Fibroblast of the aortic adventitia (primary cell): ENCODE measurements around the gene APC. TPM values are rescaled to one million over a fixed set of nuclear protein-coding genes. Genes with fewer than 3 reads are reported as not detected.
A peak's percentile ranks its signal among the peaks of the same experiment; 100 is the strongest.

Source experiments
- DNase-seq: peaks from one replicate; pipeline ENCODE4 v3.0.0-alpha.2; 2010; ENCODE audit warnings: low read depth
- H3K4me3 ChIP-seq: 2 replicates; pipeline ENCODE4 v1.5.1; 2011; ENCODE audit warnings: low read depth, mild to moderate bottlenecking, control low read depth, low read length, moderate library complexity
- CTCF ChIP-seq: IDR thresholded peaks from 2 replicates; pipeline ENCODE4 v1.5.1; 2011; ENCODE audit warnings: mild to moderate bottlenecking, low read length, control low read depth, inconsistent platforms; ENCODE audit not compliant: insufficient read depth
- total RNA-seq: library from RNA; depleted of rRNA; stranded (reverse); fragments of >200 nt; gene quantifications from 2 replicates; pipeline ENCODE4 v1.2.3, GENCODE V29; 2012; ENCODE audit warnings: low replicate concordance

Gene APC
- total RNA-seq, 1 donor: 61.7 TPM

GRCh38 chr5:112833971-112834370, 96.3 kb downstream of the APC start:
- TF ChIP-seq CTCF: no peak
- H3K4me3 ChIP-seq: no peak overlapping the region
- DNase-seq: no peak

- no peak for TF ChIP-seq CTCF
- no peak overlapping the region for H3K4me3 ChIP-seq
- DNase-seq: no peak
These were observed 106.8 kb downstream of the APC start for GRCh38 chr5:112844489-112844888.

DNA sequence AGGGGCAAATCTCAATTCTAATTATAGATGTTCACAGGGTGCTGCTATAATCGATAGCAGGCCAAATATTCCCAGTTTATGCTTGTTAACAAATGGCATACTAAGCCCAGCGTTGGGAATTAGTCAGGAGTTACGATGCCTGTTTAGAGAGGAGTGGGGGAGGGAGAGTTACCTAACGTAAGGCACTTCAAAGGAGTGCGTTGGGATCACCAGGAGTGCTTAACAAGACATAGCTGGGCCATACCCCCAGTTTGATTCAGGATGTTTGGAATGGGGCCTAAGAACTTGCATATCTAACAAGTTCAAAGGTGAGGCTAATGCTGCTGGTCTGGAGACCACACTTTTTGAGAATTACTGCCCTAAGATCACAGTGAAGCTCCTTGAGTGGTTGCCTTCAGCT, 108.9 kb downstream of the APC start:
- no peak for DNase-seq
- no peak for TF ChIP-seq CTCF
- no peak overlapping the region for H3K4me3 ChIP-seq

DNA sequence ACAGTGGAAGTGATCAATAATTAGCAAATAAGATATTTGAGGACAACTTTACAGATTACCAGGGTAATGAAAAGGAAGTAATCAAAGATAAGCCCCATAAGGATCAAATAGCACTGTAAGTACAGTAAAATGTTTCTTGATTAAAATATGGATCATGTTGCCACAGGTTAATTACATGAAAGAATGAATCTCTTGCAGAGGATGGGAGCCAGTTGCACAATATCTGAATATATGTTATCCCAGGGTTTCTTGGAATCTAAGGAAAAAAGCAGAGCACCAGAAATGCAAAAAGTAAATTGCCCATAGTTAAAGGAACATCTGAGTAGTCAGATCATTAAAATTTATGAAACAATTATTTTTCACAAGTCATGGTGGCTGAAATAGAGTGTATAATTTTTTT, 109.6 kb downstream of the APC start:
- no peak for DNase-seq
- TF ChIP-seq CTCF: no peak
- no peak overlapping the region for H3K4me3 ChIP-seq

- DNase-seq: peak; percentile 79
- peak; percentile 82 for TF ChIP-seq CTCF
- peak overlapping the region; percentile 2 for H3K4me3 ChIP-seq
These were observed 110.6 kb downstream of the APC start for GRCh38 chr5:112848116-112848811.

DNA sequence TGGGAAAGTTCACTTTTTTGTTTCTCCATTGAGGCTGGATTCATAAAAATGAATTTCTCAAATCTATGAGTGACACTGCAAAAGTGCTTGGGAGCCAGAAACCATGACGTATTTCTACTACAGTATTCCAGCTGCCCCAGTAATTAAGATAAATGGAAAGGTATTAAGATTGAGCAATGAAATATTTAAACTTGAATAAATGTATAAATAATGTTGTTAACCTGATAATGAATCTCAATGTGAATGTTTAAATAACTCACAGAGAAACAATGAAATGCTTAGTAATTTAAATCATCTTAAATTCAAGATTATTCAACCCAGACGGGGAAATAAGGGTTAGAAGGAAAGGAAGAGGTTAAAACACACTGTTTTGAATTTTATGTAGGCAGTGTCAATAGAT, 112.2 kb downstream of the APC start:
- no peak for TF ChIP-seq CTCF
- no peak overlapping the region for H3K4me3 ChIP-seq
- no peak for DNase-seq

- H3K4me3 ChIP-seq: no peak overlapping the region
- DNase-seq: no peak
- no peak for TF ChIP-seq CTCF
These were observed 117.0 kb downstream of the APC start for GRCh38 chr5:112854651-112855050.
